Thymus (tissue), 11 donors: ENCODE measurements around the gene ARVCF. TPM values are rescaled to one million over a fixed set of nuclear protein-coding genes. Genes with fewer than 3 reads are reported as not detected.

ENCODE experiments used
- DNase-seq, 9 donors: peaks; one replicate each; pipeline ENCODE4 v3.0.0-alpha.2; 2013; ENCODE audit warnings: low spot score in 9 of 9, low read depth in 6 of 9, missing footprints in 1 of 9
- H3K27ac ChIP-seq, 2 donors: one replicate each; pipeline ENCODE4 v1.5.1; 2013; ENCODE audit warnings: control low read depth in 1 of 2, low read depth in 1 of 2, low read length in 1 of 2, mild to moderate bottlenecking in 1 of 2, moderate library complexity in 1 of 2
- H3K27me3 ChIP-seq, 2 donors: one replicate each; pipeline ENCODE4 v1.5.1; 2013; ENCODE audit warnings: low read length in 1 of 2; ENCODE audit not compliant: control insufficient read depth in 2 of 2, insufficient read depth in 1 of 2
- H3K36me3 ChIP-seq, 2 donors: one replicate each; pipeline ENCODE4 v1.5.1; 2013; ENCODE audit warnings: low read length in 1 of 2, mild to moderate bottlenecking in 1 of 2, moderate library complexity in 1 of 2; ENCODE audit not compliant: control insufficient read depth in 2 of 2, insufficient read depth in 2 of 2
- H3K4me1 ChIP-seq, 2 donors: one replicate each; pipeline ENCODE4 v1.5.1; 2013; ENCODE audit warnings: low read length in 2 of 2; ENCODE audit not compliant: control insufficient read depth in 2 of 2, insufficient read depth in 2 of 2
- H3K4me3 ChIP-seq, 2 donors: one replicate each; pipeline ENCODE4 v1.5.1; 2013; ENCODE audit warnings: low read length in 2 of 2, control low read depth in 1 of 2, mild to moderate bottlenecking in 1 of 2
- H3K9me3 ChIP-seq, 2 donors: one replicate each; pipeline ENCODE4 v1.5.1; 2013; ENCODE audit warnings: low read length in 1 of 2, mild to moderate bottlenecking in 1 of 2; ENCODE audit not compliant: control insufficient read depth in 2 of 2, insufficient read depth in 1 of 2
- WGBS: extraction: QIAGEN DNeasy Blood & Tissue Kit; methylation state at CpG from one replicate; pipeline ENCODE4 v1.1.7; 2013; 5-methylcytosine and 5-hydroxymethylcytosine counted together
- polyA plus RNA-seq: library from polyadenylated mRNA; stranded (reverse); fragments of 200-250 nt; gene quantifications from one replicate; pipeline ENCODE4 v1.2.3, GENCODE V29; 2013
- total RNA-seq: library from RNA; stranded (reverse); fragments of 120-200 nt; gene quantifications from one replicate; pipeline ENCODE4 v1.2.4, GENCODE V29; 2013
- donor health status: healthy.

ARVCF gene
- total and polyA plus RNA-seq, 2 donors = 2.1 to 8.2 TPM

DNA sequence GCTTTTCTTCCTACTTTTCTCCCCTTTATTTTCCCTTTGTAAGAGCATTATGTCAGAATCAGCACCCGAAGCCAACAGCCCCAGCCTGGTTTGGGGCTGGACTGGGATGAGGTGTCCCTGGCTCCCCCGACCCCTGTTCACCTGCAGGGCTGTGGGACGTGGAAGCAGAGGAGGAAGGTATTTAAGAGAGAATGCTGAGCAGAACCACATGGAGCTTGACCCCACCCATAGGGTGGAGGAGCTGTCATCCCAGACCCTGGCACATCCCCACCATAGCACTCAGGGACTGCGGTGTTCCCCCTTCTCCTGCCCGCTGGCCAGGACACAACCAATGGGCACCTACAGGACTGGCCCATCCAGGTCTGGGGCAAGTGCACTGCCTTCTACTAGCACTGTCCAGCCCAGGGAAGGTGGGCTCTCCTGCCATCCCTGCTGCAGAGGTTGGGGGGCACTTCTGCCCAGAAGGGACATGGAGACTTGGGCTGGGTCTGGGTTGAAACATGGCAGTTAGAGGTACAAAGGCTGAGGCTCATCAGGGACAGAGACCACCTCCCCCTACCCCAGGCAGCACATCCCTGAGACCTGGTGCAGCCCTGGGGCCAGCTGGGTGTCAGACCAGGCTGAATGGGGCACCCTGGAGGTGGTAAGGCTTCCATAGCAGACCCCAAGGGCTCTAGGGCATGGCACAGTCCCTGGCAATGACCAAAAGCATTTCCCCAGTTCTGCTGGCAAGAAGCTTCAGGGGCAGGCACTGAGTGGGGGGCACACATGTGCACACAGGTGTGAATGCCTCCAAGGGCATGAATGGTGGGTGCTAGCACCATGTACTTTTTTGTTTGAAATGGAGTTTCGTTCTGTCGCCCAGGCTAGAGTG lies 23.9 kb upstream of the ARVCF start:
- H3K4me3 ChIP-seq = no peak overlapping the region
- peaks cover 32 to 53% of the 10 kb centered on the region in 2 donors for H3K36me3 ChIP-seq
- 98% methylated on average over 7 of the region's 7 CpGs for WGBS
- H3K4me1 ChIP-seq = no peaks in the 10 kb centered on the region
- DNase-seq = no peak
- no peak overlapping the region for H3K27ac ChIP-seq
- no peaks in the 10 kb centered on the region for H3K27me3 ChIP-seq
- H3K9me3 ChIP-seq = no peaks in the 10 kb centered on the region

DNA sequence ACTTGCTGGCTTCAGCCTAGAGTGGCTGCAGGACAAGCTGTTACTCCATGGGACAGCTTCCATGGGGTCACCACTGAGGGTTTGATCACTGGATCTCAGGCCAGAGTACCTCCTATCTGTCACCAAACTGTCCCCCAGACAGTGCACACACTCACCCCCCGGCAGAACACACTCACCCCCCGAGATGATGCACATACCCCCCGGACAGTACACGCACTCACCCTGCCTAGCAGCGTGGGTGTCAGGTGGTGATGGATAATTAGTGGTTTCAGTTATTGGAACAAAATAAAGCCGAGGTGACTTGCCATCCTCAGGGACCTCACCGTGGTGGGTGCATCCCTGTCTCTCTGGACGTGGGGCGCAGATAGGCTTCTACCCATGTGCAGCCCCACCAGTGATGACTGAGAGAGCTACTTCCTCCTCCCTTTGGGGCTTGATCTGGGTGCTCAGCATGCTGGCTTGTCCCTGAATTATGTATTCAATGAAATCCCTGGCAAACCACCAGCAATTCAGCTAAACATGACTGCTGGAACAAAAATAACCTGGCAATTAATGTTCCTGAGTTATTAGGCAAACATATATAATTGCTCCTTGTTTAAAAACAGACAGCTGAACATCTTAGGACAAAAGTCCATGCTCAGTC lies 23.2 kb upstream of the ARVCF start:
- Histone ChIP-seq H3K27me3 (no peaks in the 10 kb centered on the region), H3K9me3 (no peaks in the 10 kb centered on the region), H3K4me3 (no peak overlapping the region), H3K4me1 (no peaks in the 10 kb centered on the region), H3K36me3 (peaks cover 32 to 50% of the 10 kb centered on the region in 2 donors), H3K27ac (no peak overlapping the region)
- no peak for DNase-seq
- 95% methylated on average over 9 of the region's 9 CpGs for WGBS

DNA sequence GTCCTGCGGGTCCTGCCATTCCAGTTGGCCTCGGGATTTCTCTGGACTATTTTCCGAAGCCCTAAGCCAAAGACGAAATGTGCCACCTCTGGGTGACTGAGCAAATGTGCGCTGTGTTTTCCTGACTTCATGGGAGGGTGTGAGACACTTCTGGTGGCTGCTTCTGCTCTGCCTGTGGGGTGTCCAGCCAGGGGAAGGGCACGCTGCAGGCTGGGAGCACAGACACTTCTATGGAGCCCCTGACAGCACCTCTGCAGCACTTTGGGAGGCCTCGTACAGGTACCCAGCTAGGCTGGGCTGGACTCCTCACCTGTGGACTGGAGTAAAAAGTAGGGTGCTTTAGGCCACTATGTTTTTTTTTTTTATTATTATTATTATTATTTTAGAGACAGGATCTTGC lies 22.0 kb upstream of the ARVCF start:
- Histone ChIP-seq H3K4me3 (no peak overlapping the region), H3K9me3 (no peaks in the 10 kb centered on the region), H3K27ac (no peak overlapping the region), H3K36me3 (peaks cover 26 to 41% of the 10 kb centered on the region in 2 donors), H3K4me1 (no peaks in the 10 kb centered on the region), H3K27me3 (no peaks in the 10 kb centered on the region)
- 98% methylated on average over 7 of the region's 7 CpGs for WGBS
- DNase-seq = no peak

DNA sequence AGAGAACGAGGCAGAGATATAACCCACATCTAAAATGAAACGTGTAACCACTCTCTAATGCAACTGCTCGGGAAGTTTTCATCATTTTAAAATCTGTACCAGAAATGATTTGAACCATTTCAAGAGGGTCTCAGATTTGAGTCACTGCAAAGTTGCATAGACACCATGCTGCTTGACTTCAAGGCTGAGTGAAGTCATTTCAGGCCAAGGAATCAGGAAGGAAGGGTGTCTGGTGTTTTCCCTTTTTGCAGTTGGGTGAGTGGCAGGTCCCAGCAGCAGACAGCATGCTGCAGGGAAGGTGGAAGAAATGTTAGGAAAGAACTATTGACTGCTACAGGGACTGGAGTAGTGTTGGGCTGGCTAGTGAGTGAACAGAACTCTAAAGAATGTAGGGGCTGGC lies 20.8 kb upstream of the ARVCF start:
- WGBS = 91% methylated on average over 3 of the region's 3 CpGs
- Histone ChIP-seq H3K36me3 (peaks cover 18 to 41% of the 10 kb centered on the region in 2 donors), H3K4me3 (no peak overlapping the region), H3K27ac (no peak overlapping the region), H3K9me3 (no peaks in the 10 kb centered on the region), H3K27me3 (no peaks in the 10 kb centered on the region), H3K4me1 (no peaks in the 10 kb centered on the region)
- DNase-seq = no peak

DNA sequence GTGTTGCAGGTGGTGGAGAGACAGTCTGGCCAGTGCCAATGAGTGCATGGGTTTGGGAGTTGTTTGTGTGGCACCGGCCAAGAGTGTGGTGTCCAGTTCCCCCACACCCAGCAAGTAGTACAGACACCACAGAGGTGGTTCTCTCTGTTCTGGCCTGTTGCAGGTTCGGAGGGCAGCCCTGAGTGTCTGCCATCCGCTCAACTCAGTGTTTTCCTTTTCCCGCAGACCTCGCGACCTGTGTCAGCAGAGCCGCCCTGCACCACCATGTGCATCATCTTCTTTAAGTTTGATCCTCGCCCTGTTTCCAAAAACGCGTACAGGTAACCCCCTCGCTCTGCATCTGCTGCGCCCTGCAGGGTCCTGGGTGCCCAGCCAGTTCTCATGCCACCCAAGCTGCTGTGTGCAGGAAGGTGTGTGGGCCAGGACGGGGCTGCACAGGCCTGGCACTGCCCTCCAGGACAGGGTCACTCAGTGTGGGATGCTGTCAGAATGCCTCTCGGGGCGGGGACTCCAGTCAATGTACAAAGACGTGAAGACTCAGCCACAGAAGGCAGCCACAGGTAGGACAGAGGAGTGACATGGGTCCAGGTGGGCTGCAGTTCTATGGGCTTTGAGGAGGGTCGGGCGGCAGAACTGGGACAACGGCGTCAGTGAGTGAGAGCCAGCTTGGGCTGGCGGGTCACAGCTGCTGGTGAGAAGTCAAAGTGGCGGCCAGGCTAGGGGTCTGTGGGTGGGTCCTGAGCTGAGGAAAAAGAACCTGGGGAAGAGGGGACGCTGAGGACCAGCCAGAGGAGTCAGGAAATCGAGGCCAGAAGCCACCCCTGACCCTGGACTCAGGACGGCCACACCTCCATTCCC lies 20.1 kb upstream of the ARVCF start:
- no peak for DNase-seq
- Histone ChIP-seq H3K27me3 (no peaks in the 10 kb centered on the region), H3K27ac (no peak overlapping the region), H3K36me3 (peaks cover 16 to 48% of the 10 kb centered on the region in 2 donors), H3K4me1 (no peaks in the 10 kb centered on the region), H3K9me3 (no peaks in the 10 kb centered on the region), H3K4me3 (no peak overlapping the region)
- WGBS = 98% methylated on average over 25 of the region's 25 CpGs

DNA sequence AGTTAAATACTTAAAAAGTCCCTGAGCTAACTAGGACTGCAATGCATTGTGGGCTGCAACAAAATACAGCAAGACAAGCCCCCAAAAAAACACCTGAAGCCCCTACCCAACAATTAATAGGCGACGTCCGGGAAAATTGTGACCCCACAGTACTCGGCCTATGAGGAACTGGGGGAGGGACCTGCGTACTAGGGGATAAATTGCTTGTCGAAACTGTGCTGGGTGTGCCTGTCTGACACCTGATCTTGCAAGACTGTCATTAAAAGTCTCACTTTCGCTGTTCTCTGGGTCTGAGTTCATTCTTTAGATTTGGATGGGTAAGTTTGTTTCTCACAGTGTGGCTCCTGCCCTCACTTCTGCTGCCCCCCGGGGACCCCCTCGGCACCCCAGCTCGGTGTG lies 19.5 kb upstream of the ARVCF start:
- H3K4me3 ChIP-seq = no peak overlapping the region
- H3K4me1 ChIP-seq = no peaks in the 10 kb centered on the region
- peaks cover 0 to 1% of the 10 kb centered on the region in 2 donors for H3K9me3 ChIP-seq
- no peak overlapping the region for H3K27ac ChIP-seq
- no peak for DNase-seq
- H3K27me3 ChIP-seq = no peaks in the 10 kb centered on the region
- H3K36me3 ChIP-seq = peaks cover 16 to 54% of the 10 kb centered on the region in 2 donors
- 92% methylated on average over 10 of the region's 10 CpGs for WGBS

DNA sequence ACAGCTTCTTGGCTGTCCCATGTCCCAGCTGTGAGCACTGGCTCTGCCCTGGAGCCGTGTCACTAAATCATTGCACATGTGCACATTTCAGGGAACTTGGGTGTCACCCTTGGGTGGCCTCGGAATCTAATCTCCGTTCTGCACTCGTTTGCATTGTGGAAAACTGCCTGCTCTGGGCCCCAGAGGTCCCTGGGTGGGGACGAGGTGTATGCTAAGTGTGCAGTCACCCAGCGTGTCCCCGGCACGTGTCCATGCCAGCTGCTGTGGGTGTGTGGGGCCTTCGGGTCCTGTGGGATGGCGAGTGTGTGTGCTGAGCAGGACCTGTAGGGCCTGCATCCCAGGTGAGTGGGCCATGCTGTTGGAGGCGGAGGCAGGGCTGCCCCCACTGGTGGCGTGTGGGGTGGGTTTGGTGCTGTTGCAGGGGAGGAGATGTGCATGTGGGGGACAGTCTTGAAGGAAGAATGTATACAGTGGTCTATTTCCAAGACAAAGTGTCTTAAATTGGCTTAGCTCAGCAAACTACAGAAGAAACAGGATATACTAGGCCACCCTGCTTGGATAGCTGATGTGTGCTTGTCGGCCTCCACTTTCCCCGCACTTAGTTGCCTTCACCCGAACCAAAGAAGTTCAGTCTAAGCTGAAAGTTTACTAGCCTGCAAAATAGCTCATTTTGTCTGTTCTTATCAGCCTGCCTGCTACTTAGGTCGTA lies 18.9 kb upstream of the ARVCF start:
- no peak overlapping the region for H3K4me3 ChIP-seq
- no peak overlapping the region for H3K27ac ChIP-seq
- no peak for DNase-seq
- no peaks in the 10 kb centered on the region for H3K27me3 ChIP-seq
- no peaks in the 10 kb centered on the region for H3K4me1 ChIP-seq
- WGBS = 93% methylated on average over 16 of the region's 16 CpGs
- H3K36me3 ChIP-seq = peaks cover 16 to 49% of the 10 kb centered on the region in 2 donors
- peaks cover 0 to 1% of the 10 kb centered on the region in 2 donors for H3K9me3 ChIP-seq

DNA sequence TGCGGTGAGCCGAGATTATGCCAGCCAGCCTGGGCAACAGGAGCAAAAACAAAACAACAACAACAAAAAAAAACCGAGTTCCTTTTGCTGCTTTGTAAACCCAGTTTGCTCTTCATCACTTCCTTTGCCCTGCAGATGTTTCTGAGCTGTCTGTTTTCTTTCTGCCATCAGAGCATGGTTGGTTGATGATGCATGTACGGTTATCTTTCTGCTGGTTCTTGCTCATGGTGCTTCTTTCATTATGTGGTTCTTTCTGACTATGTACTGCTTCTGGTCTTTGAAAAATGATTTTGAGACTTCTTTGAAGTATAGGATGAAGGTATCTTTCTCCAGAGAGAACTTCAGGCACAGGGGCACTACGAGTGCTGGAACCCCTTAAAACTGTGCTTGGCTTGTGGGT lies 17.5 kb upstream of the ARVCF start:
- WGBS = 85% methylated on average over 5 of the region's 5 CpGs
- H3K27ac ChIP-seq = no peak overlapping the region
- H3K27me3 ChIP-seq = no peaks in the 10 kb centered on the region
- no peak overlapping the region for H3K4me3 ChIP-seq
- DNase-seq = no peak
- H3K4me1 ChIP-seq = no peaks in the 10 kb centered on the region
- peaks cover 16 to 49% of the 10 kb centered on the region in 2 donors for H3K36me3 ChIP-seq
- H3K9me3 ChIP-seq = peaks cover 0 to 1% of the 10 kb centered on the region in 2 donors
